HEK293 (cell line): ENCODE results near the gene IMMP2L.

Source experiments
- CTCF ChIA-PET: fragments of 350-600 bp; formaldehyde crosslinking; extraction: SDS; loops from one replicate; lab custom pipeline; 2021; ENCODE audit warnings: antibody characterized with exemption; lab: Yijun Ruan, JAX
- POLR2A ChIA-PET: fragments of 300-600 bp; formaldehyde crosslinking; extraction: SDS; loops from one replicate; lab custom pipeline; 2020; ENCODE audit warnings: antibody characterized with exemption, inconsistent platforms; lab: Yijun Ruan, JAX
- H3K27ac ChIP-seq: fragments of 200-500 bp; sonication (Bioruptor generic); 2 replicates; pipeline ENCODE4 v1.5.1; 2014; ENCODE audit warnings: low read depth, low read length, control low read depth, inconsistent platforms; ENCODE audit errors: extremely low read depth
- H3K36me3 ChIP-seq, 2 experiments: fragments of 200-500 bp in 1 of 2; sonication (Bioruptor generic) in 1 of 2; 1 replicate in 1 of 2; 2 replicates in 1 of 2; pipeline ENCODE4 v1.5.1; 2014 to 2017; ENCODE audit warnings: inconsistent platforms in 2 of 2, low read length in 2 of 2; ENCODE audit not compliant: control insufficient read depth in 2 of 2, insufficient read depth in 1 of 2
- H3K4me1 ChIP-seq: fragments of 200-500 bp; sonication (Bioruptor generic); 2 replicates; pipeline ENCODE4 v1.5.1; 2014; ENCODE audit warnings: mild to moderate bottlenecking, low read length, inconsistent platforms; ENCODE audit not compliant: control insufficient read depth, insufficient read depth
- H3K4me3 ChIP-seq: 2 replicates; pipeline ENCODE4 v1.5.1; 2011; ENCODE audit warnings: low read depth, mild to moderate bottlenecking, control low read depth, low read length, moderate library complexity
- H3K9me3 ChIP-seq: fragments of 200-500 bp; sonication (Bioruptor generic); 2 replicates; pipeline ENCODE4 v1.5.1; 2014; ENCODE audit warnings: low read depth, low read length, inconsistent platforms; ENCODE audit not compliant: control insufficient read depth, insufficient read depth
- INSM2 ChIP-seq: fragments of 450-650 bp; formaldehyde crosslinking; IDR thresholded peaks from 2 replicates; pipeline ENCODE4 v1.5.1; 2016; ENCODE audit warnings: missing biosample characterization, missing genetic modification characterization
- KLF1 ChIP-seq: fragments of 450-650 bp; formaldehyde crosslinking; IDR thresholded peaks from 2 replicates; pipeline ENCODE4 v1.5.1; 2016; ENCODE audit warnings: missing biosample characterization, missing genetic modification characterization
- SCRT1 ChIP-seq: fragments of 450-650 bp; formaldehyde crosslinking; IDR thresholded peaks from 2 replicates; pipeline ENCODE4 v1.5.1; 2016; ENCODE audit warnings: missing biosample characterization, missing genetic modification characterization, borderline replicate concordance
- WT1 ChIP-seq: fragments of 450-650 bp; formaldehyde crosslinking; IDR thresholded peaks from 2 replicates; pipeline ENCODE4 v1.5.1; 2016; ENCODE audit warnings: missing biosample characterization, missing genetic modification characterization
- ZBTB49 ChIP-seq: fragments of 450-650 bp; formaldehyde crosslinking; IDR thresholded peaks from 2 replicates; pipeline ENCODE4 v1.5.1; 2016; ENCODE audit warnings: missing biosample characterization, missing genetic modification characterization, low read depth
- ZNF174 ChIP-seq: fragments of 450-650 bp; formaldehyde crosslinking; IDR thresholded peaks from 2 replicates; pipeline ENCODE4 v1.5.0; 2017; ENCODE audit warnings: missing biosample characterization, mild to moderate bottlenecking, missing genetic modification characterization
- ZNF266 ChIP-seq: fragments of 450-650 bp; formaldehyde crosslinking; IDR thresholded peaks from 2 replicates; pipeline ENCODE4 v1.5.1; 2016; ENCODE audit warnings: missing biosample characterization, missing genetic modification characterization, low read depth
- ZNF274 ChIP-seq, 2 experiments: fragments of 200-500 bp in 1 of 2; fragments of 450-650 bp in 1 of 2; sonication (Bioruptor generic) in 1 of 2; formaldehyde crosslinking in 1 of 2; IDR thresholded peaks; 2 replicates each; pipeline versions ENCODE4 v1.5.1 to v1.6.1; 2014 to 2016; ENCODE audit warnings: borderline replicate concordance in 1 of 2, inconsistent platforms in 1 of 2, low read length in 1 of 2, missing biosample characterization in 1 of 2, missing genetic modification characterization in 1 of 2
- ZNF416 ChIP-seq: fragments of 450-650 bp; formaldehyde crosslinking; IDR thresholded peaks from 2 replicates; pipeline ENCODE4 v1.5.1; 2016; ENCODE audit warnings: missing biosample characterization, missing genetic modification characterization
- ZNF610 ChIP-seq: fragments of 450-650 bp; formaldehyde crosslinking; IDR thresholded peaks from 2 replicates; pipeline ENCODE4 v1.5.1; 2016; ENCODE audit warnings: missing biosample characterization, missing genetic modification characterization, borderline replicate concordance
- ZNF707 ChIP-seq: fragments of 450-650 bp; formaldehyde crosslinking; IDR thresholded peaks from 2 replicates; pipeline ENCODE4 v1.5.1; 2016; ENCODE audit warnings: missing biosample characterization, missing genetic modification characterization
- ZSCAN30 ChIP-seq: fragments of 450-650 bp; IDR thresholded peaks from 2 replicates; pipeline ENCODE4 v1.5.1; 2018; ENCODE audit warnings: missing biosample characterization, mild to moderate bottlenecking, missing genetic modification characterization, moderate library complexity
- TF ChIP-seq, protein P1 (sequence below): fragments of 450-650 bp; formaldehyde crosslinking; IDR thresholded peaks from 2 replicates; pipeline ENCODE4 v1.5.1; 2016; ENCODE audit warnings: missing biosample characterization, missing genetic modification characterization, borderline replicate concordance

Gene IMMP2L

DNA sequence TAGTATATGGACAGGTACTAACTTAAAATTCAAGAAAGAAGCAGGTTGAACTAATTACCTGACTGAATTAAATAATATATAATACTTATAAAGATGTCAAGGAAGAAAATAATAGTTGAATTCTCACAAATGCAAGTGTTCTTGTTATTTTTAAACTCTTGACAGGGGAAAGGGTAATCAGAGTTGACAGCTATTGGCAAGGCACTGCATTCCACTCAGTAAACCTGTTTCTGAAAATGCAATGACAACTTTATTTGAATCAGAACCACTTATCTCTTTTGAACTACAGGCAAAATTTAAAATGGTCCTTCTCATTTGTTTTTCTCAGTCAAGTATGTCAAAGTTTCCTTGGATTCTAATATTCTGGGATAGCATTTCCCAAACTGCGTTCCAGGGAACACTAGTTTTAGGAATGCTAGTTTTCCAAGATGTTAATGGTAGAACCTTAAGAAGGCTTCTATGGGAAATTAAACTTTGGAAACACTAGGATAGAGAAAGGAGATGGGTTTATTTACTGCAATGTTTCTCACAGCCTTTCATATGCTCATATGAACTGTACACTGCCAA lies 575.1 kb downstream of the IMMP2L start:
- CTCF ChIA-PET: no interaction called here
- TF ChIP-seq WT1: no peak
- no peak for TF ChIP-seq SCRT1 (tag by site-specific recombination)
- no peak for TF ChIP-seq KLF1
- TF ChIP-seq ZNF274 (IDR thresholded peaks at IDR 0.05; ENCODE audit: low read length): no peak
- no peak for TF ChIP-seq ZNF274 (tag by site-specific recombination; IDR thresholded peaks at IDR 0.05; ENCODE audit: borderline replicate concordance)
- TF ChIP-seq, protein P1, sequence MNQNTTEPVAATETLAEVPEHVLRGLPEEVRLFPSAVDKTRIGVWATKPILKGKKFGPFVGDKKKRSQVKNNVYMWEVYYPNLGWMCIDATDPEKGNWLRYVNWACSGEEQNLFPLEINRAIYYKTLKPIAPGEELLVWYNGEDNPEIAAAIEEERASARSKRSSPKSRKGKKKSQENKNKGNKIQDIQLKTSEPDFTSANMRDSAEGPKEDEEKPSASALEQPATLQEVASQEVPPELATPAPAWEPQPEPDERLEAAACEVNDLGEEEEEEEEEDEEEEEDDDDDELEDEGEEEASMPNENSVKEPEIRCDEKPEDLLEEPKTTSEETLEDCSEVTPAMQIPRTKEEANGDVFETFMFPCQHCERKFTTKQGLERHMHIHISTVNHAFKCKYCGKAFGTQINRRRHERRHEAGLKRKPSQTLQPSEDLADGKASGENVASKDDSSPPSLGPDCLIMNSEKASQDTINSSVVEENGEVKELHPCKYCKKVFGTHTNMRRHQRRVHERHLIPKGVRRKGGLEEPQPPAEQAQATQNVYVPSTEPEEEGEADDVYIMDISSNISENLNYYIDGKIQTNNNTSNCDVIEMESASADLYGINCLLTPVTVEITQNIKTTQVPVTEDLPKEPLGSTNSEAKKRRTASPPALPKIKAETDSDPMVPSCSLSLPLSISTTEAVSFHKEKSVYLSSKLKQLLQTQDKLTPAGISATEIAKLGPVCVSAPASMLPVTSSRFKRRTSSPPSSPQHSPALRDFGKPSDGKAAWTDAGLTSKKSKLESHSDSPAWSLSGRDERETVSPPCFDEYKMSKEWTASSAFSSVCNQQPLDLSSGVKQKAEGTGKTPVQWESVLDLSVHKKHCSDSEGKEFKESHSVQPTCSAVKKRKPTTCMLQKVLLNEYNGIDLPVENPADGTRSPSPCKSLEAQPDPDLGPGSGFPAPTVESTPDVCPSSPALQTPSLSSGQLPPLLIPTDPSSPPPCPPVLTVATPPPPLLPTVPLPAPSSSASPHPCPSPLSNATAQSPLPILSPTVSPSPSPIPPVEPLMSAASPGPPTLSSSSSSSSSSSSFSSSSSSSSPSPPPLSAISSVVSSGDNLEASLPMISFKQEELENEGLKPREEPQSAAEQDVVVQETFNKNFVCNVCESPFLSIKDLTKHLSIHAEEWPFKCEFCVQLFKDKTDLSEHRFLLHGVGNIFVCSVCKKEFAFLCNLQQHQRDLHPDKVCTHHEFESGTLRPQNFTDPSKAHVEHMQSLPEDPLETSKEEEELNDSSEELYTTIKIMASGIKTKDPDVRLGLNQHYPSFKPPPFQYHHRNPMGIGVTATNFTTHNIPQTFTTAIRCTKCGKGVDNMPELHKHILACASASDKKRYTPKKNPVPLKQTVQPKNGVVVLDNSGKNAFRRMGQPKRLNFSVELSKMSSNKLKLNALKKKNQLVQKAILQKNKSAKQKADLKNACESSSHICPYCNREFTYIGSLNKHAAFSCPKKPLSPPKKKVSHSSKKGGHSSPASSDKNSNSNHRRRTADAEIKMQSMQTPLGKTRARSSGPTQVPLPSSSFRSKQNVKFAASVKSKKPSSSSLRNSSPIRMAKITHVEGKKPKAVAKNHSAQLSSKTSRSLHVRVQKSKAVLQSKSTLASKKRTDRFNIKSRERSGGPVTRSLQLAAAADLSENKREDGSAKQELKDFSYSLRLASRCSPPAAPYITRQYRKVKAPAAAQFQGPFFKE (tag by site-specific recombination): no peak
- TF ChIP-seq ZNF707 (tag by site-specific recombination): no peak
- TF ChIP-seq ZSCAN30: no peak
- no peak overlapping the region for H3K4me3 ChIP-seq
- H3K9me3 ChIP-seq: no peaks in the 10 kb centered on the region
- POLR2A ChIA-PET: no interaction called here
- H3K4me1 ChIP-seq: no peaks in the 10 kb centered on the region
- no peaks in the 10 kb centered on the region for H3K36me3 ChIP-seq
- no peak overlapping the region for H3K27ac ChIP-seq

DNA sequence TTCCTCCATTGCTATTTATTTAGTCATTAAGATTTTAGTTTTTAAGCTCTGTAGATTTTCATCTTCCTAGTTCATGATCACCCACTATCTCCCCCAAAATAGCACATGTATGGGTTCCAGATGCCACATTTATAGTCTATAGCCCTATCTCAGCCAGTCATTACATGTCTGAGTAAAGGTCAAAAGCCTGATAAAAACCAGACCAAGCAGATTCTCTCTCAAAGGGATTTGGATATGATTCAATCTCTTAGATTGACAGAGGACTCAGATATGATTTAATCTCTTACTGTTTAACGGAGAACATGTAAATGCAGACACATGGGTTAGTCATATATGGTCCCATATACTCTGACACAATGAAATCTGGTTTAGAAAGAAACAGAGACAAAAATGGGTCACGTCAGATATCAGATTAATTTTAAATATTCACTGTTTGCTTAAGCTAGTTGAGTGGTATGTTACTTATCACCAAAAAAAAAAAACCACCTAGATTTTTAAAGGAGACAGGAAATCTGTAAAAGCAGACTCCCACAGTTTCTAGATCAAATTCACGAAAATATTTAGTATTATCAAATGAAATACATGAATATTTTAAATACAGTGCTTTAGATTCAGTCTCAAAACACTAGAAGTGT lies 578.4 kb downstream of the IMMP2L start:
- Histone ChIP-seq H3K36me3 (no peaks in the 10 kb centered on the region), H3K4me1 (no peaks in the 10 kb centered on the region), H3K9me3 (no peaks in the 10 kb centered on the region), H3K27ac (no peak overlapping the region), H3K4me3 (no peak overlapping the region)
- TF ChIP-seq ZNF416 (no peak), INSM2 (tag by site-specific recombination) (no peak), ZBTB49 (tag by site-specific recombination) (no peak), ZNF174 (tag by site-specific recombination) (no peak), ZNF610 (tag by site-specific recombination) (no peak), ZNF266 (tag by site-specific recombination) (no peak)
- POLR2A ChIA-PET: no interaction called here
- CTCF ChIA-PET: interaction anchor here (0.7 kb wide), 1 partner anchor 662 kb away, joined by 4 read pairs; no protein-coding TSS in a partner anchor
